ENCODE data around the gene PRKN.
"Not testable (repeated sequence)": the region's sequence is repeated elsewhere in the genome, so short reads cannot be mapped to it uniquely, and the experiment has no call there.

- not testable (repeated sequence) for TF ChIP-seq EZH2 (IDR thresholded peaks at IDR 0.05; ENCODE audit: borderline replicate concordance); CTCF (IDR thresholded peaks at IDR 0.05; ENCODE audit: poor library complexity); EZH2phosphoT487 (IDR thresholded peaks at IDR 0.05; ENCODE audit: low read depth, severe bottlenecking, unreplicated experiment)
Measured at GRCh38 chr6:161496271-161496670, 1231.3 kb downstream of the PRKN start.
